ENCODE results near the gene DIS3L2. TPM values are rescaled to one million over a fixed set of nuclear protein-coding genes. Genes with fewer than 3 reads are reported as not detected.

Gene DIS3L2
- total and polyA plus RNA-seq, 2 of the 4 experiments (the other 2 are of a cell fraction): 14.7 to 19.2 TPM

GRCh38 chr2:231937057-231937456, 24.5 kb upstream of the DIS3L2 start:
- WGBS, 2 experiments (ENCODE audit: extremely low coverage in 2 of 2, insufficient read length in 1 of 2): no CpG with 5 or more reads among the region's 7 CpGs
- H3K56ac ChIP-seq (ENCODE audit: extremely low read depth, insufficient read depth, low read length): no peak overlapping the region
- H3K4ac ChIP-seq (ENCODE audit: low read depth, low read length): no peak overlapping the region
- H4K91ac ChIP-seq (ENCODE audit: insufficient read depth, low read depth, low read length): no peak overlapping the region
- H3K4me3 ChIP-seq (ENCODE audit: insufficient read depth, low read depth, low read length): no peak overlapping the region
- H3K4me2 ChIP-seq (ENCODE audit: low read depth, low read length): no peak overlapping the region
- in situ Hi-C loops (cut with MboI; ENCODE audit: low sequenced_read_pairs): no loop called here
- H3K79me1 ChIP-seq (ENCODE audit: low read depth in 1 of 2, low read length in 2 of 2): no peaks in the 10 kb centered on the region
- H4K20me1 ChIP-seq (ENCODE audit: insufficient read depth, low read length): no peaks in the 10 kb centered on the region
- ChIA-PET CTCF (no interaction called here), POLR2A (ENCODE audit: unreplicated experiment) (no interaction called here)
- no peak overlapping the region for H3K18ac ChIP-seq (ENCODE audit: low read depth, low read length)
- BruUV-seq (replicated peaks): no TSS peak
- no peak overlapping the region for H3K14ac ChIP-seq (replicated peaks; ENCODE audit: low read depth, low read length)
- H3K36me3 ChIP-seq (ENCODE audit: control insufficient read depth, insufficient read depth, low read length): no peaks in the 10 kb centered on the region
- H2AK9ac ChIP-seq (replicated peaks; ENCODE audit: low read depth, low read length, poor library complexity): no peak overlapping the region
- H3K27ac ChIP-seq (ENCODE audit: insufficient read depth, low read length): no peak overlapping the region
- no peaks in the 10 kb centered on the region; the same call in 1 of the 2 replicates for H3K9me1 ChIP-seq (ENCODE audit: insufficient read depth, low read length)
- no peak overlapping the region for H2BK20ac ChIP-seq (ENCODE audit: low read depth, low read length)
- no peak overlapping the region for H2BK15ac ChIP-seq (ENCODE audit: low read depth, low read length)
- H3K9ac ChIP-seq (ENCODE audit: low read depth, low read length): no peak overlapping the region
- H3K4me1 ChIP-seq (ENCODE audit: control insufficient read depth, insufficient read depth, low read length): no peaks in the 10 kb centered on the region
- dilution Hi-C loops (cut with HindIII; ENCODE audit: low sequenced_read_pairs, unreplicated experiment): no loop called here
- no peak overlapping the region for H2BK5ac ChIP-seq (ENCODE audit: low read depth, low read length, poor library complexity, severe bottlenecking)
- TF ChIP-seq SMC3 (IDR thresholded peaks at IDR 0.05; ENCODE audit: low read depth, low read length) (no peak), MXI1 (IDR thresholded peaks at IDR 0.05; ENCODE audit: borderline replicate concordance, low read depth, low read length) (no peak), MAZ (IDR thresholded peaks at IDR 0.05; ENCODE audit: borderline replicate concordance, low read depth, low read length) (no peak), CHD1 (IDR thresholded peaks at IDR 0.05; ENCODE audit: low read depth, low read length) (no peak)
- TF ChIP-seq, protein P1, sequence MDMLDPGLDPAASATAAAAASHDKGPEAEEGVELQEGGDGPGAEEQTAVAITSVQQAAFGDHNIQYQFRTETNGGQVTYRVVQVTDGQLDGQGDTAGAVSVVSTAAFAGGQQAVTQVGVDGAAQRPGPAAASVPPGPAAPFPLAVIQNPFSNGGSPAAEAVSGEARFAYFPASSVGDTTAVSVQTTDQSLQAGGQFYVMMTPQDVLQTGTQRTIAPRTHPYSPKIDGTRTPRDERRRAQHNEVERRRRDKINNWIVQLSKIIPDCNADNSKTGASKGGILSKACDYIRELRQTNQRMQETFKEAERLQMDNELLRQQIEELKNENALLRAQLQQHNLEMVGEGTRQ (IDR thresholded peaks at IDR 0.05; ENCODE audit: low read depth, low read length): no peak
- peaks cover 37% of the 10 kb centered on the region for H3K27me3 ChIP-seq (ENCODE audit: control insufficient read depth, insufficient read depth, low read length)
- no peak for DNase-seq
- no peak overlapping the region for H2AK5ac ChIP-seq (ENCODE audit: low read depth, low read length)
- no peak overlapping the region for H3K23ac ChIP-seq (ENCODE audit: low read depth, low read length)
- intact Hi-C loops (cut with micrococcal nuclease): no loop called here
- no peak overlapping the region for H4K8ac ChIP-seq (ENCODE audit: low read depth in 2 of 2, low read length in 2 of 2)
- no peak for ATAC-seq (ENCODE audit: low read depth)
- H2AFZ ChIP-seq (replicated peaks; ENCODE audit: low read length, poor library complexity): no peak overlapping the region
- H4K5ac ChIP-seq (ENCODE audit: low read depth, low read length): no peak overlapping the region
- H3K9me3 ChIP-seq (ENCODE audit: control insufficient read depth, insufficient read depth, low read length): no peaks in the 10 kb centered on the region
- no peak overlapping the region for H2BK120ac ChIP-seq (ENCODE audit: low read depth, low read length)
